Aorta (tissue), 5 donors: ENCODE results near the gene MAPKAPK3. TPM values are rescaled to one million over a fixed set of nuclear protein-coding genes. Genes with fewer than 3 reads are reported as not detected.
A peak's percentile ranks its signal among the peaks of the same experiment; 100 is the strongest.
"Not testable (repeated sequence)": the region's sequence is repeated elsewhere in the genome, so short reads cannot be mapped to it uniquely, and the experiment has no call there.

Experiments
- ATAC-seq: fragments of 200-7000 bp; cut with Tn5 transposase; one replicate; pipeline ENCODE4 v1.9.1; 2022; ENCODE audit warnings: moderate library complexity; ENCODE audit not compliant: low FRiP score
- DNase-seq, 2 donors: peaks; one replicate each; pipeline ENCODE4 v3.0.0-alpha.2; 2020
- H3K27ac ChIP-seq, 2 donors: one replicate each; pipeline ENCODE4 v1.5.1; 2013; ENCODE audit warnings: low read length in 2 of 2, mild to moderate bottlenecking in 2 of 2, moderate library complexity in 2 of 2, control low read depth in 1 of 2, inconsistent platforms in 1 of 2, low read depth in 1 of 2
- H3K27me3 ChIP-seq, 2 donors: one replicate each; pipeline ENCODE4 v1.6.1; 2013; ENCODE audit warnings: control low read depth in 1 of 2, low read length in 1 of 2, mild to moderate bottlenecking in 1 of 2, moderate library complexity in 1 of 2; ENCODE audit not compliant: insufficient read depth in 2 of 2, control insufficient read depth in 1 of 2
- H3K36me3 ChIP-seq, 2 donors: one replicate each; pipeline ENCODE4 v1.6.1; 2013; ENCODE audit warnings: control low read depth in 1 of 2, low read length in 1 of 2, mild to moderate bottlenecking in 1 of 2; ENCODE audit not compliant: insufficient read depth in 2 of 2, control insufficient read depth in 1 of 2
- H3K4me1 ChIP-seq, 2 donors: one replicate each; pipeline ENCODE4 v1.6.1; 2013; ENCODE audit warnings: low read length in 2 of 2, control low read depth in 1 of 2, mild to moderate bottlenecking in 1 of 2, moderate library complexity in 1 of 2; ENCODE audit not compliant: insufficient read depth in 2 of 2, control insufficient read depth in 1 of 2
- H3K4me3 ChIP-seq, 2 donors: one replicate each; pipeline ENCODE4 v1.5.1; 2013; ENCODE audit warnings: low read length in 2 of 2, control low read depth in 1 of 2, mild to moderate bottlenecking in 1 of 2
- H3K9me3 ChIP-seq: one replicate; pipeline ENCODE4 v1.6.1; 2013; ENCODE audit warnings: mild to moderate bottlenecking, low read length; ENCODE audit not compliant: control insufficient read depth
- WGBS, 2 donors: extraction: QIAGEN DNeasy Blood & Tissue Kit; methylation state at CpG; one replicate each; pipeline ENCODE4 v1.1.7; 2013; 5-methylcytosine and 5-hydroxymethylcytosine counted together
- intact Hi-C, 2 donors: fragments of 100-400 bp; cut with DNase I; formaldehyde crosslinking; loops; one replicate each; pipeline versions ENCODE4 v1.14.2 to v1.15.0; 2022
- polyA plus RNA-seq, 2 donors: library from polyadenylated mRNA; stranded (reverse); fragments of 200-250 nt; gene quantifications; one replicate each; pipeline ENCODE4 v1.2.3, GENCODE V29; 2013
- total RNA-seq, 2 donors: library from RNA; stranded (reverse); fragmentation: NEBNext Ultra II Directional; extraction: Animal tissue kit (Norgen Biotek cat#: 25700); gene quantifications; one replicate each; pipeline ENCODE4 v1.2.1, GENCODE V29; 2021
- donor health status: healthy with polysubstance abuse.
- donor health status: Bipolar disorder and iron deficiency.
- donor health status: DM: no; HTN: no; CAD: no.
- donor health status: DM: no; HTN: no; CAD: no.
- donor health status: DM: yes; HTN: yes; CAD: no.

Gene MAPKAPK3
- total and polyA plus RNA-seq, 4 donors: 13.0 to 24.8 (median 21.0) TPM

GRCh38 chr3:50673931-50674330 lies 57.0 kb downstream of the MAPKAPK3 start:
- DNase-seq: no peak
- no peaks in the 10 kb centered on the region for H3K27me3 ChIP-seq
- ATAC-seq: peak; percentile 19
- intact Hi-C loops: no loop called here
- WGBS, 2 donors: 35% methylated on average over 3 of the region's 3 CpGs
- H3K4me3 ChIP-seq: no peak overlapping the region
- H3K9me3 ChIP-seq: no peaks in the 10 kb centered on the region
- no peak overlapping the region for H3K27ac ChIP-seq
- no peaks in the 10 kb centered on the region for H3K4me1 ChIP-seq
- H3K36me3 ChIP-seq: no peaks in the 10 kb centered on the region

- DNase-seq (peak; percentile 64 to 85), ATAC-seq (peak; percentile 85)
- Histone ChIP-seq H3K4me1 (no peaks in the 10 kb centered on the region), H3K27me3 (no peaks in the 10 kb centered on the region), H3K4me3 (peak within 1 kb of the TSS; percentile 19 to 82), H3K36me3 (no peaks in the 10 kb centered on the region), H3K9me3 (no peaks in the 10 kb centered on the region), H3K27ac (no peak within 1 kb of the TSS)
- intact Hi-C loops: no loop called here
- WGBS, 2 donors: 3 to 4% methylated on average over 64 to 89 of the region's 89 CpGs
Observed at GRCh38 chr3:50674349-50675178, 57.6 kb downstream of the MAPKAPK3 start, which contains the start of gene DOCK3. TSS of gene DOCK3 (plus strand) at chr3:50674927. CDS start at chr3:50675264, 337 bp downstream.

GRCh38 chr3:50675179-50676030 lies 58.5 kb downstream of the MAPKAPK3 start:
- no peaks in the 10 kb centered on the region for H3K9me3 ChIP-seq
- no peaks in the 10 kb centered on the region for H3K27me3 ChIP-seq
- ATAC-seq: peak; percentile 28
- WGBS, 2 donors: 3% methylated on average over 44 to 65 of the region's 65 CpGs
- peak; percentile 50 to 77 for DNase-seq
- no peaks in the 10 kb centered on the region for H3K36me3 ChIP-seq
- no peak overlapping the region for H3K27ac ChIP-seq
- H3K4me1 ChIP-seq: no peaks in the 10 kb centered on the region
- intact Hi-C loops: no loop called here
- peak overlapping the region; percentile 19 to 82 for H3K4me3 ChIP-seq

- Histone ChIP-seq H3K27ac (no peak overlapping the region), H3K4me1 (no peaks in the 10 kb centered on the region), H3K9me3 (no peaks in the 10 kb centered on the region), H3K4me3 (no peak overlapping the region), H3K36me3 (no peaks in the 10 kb centered on the region), H3K27me3 (no peaks in the 10 kb centered on the region)
- 74 to 78% methylated on average over 7 of the region's 7 CpGs for WGBS, 2 donors
- DNase-seq (no peak), ATAC-seq (no peak)
- intact Hi-C loops: no loop called here
Observed at GRCh38 chr3:50676031-50676705, 59.2 kb downstream of the MAPKAPK3 start.

- Histone ChIP-seq H3K4me1 (no peaks in the 10 kb centered on the region), H3K9me3 (no peaks in the 10 kb centered on the region), H3K36me3 (no peaks in the 10 kb centered on the region), H3K27me3 (no peaks in the 10 kb centered on the region), H3K27ac (no peak overlapping the region), H3K4me3 (no peak overlapping the region)
- DNase-seq (no peak), ATAC-seq (no peak)
- intact Hi-C loops: no loop called here
- WGBS, 2 donors: 64 to 71% methylated on average over 7 of the region's 7 CpGs
Observed at GRCh38 chr3:50687127-50687751, 70.3 kb downstream of the MAPKAPK3 start.

- Histone ChIP-seq H3K27me3 (no peaks in the 10 kb centered on the region), H3K9me3 (no peaks in the 10 kb centered on the region), H3K4me1 (no peaks in the 10 kb centered on the region), H3K36me3 (no peaks in the 10 kb centered on the region), H3K27ac (no peak overlapping the region), H3K4me3 (no peak overlapping the region)
- DNase-seq (no peak), ATAC-seq (no peak)
- intact Hi-C loops: no loop called here
- 69 to 71% methylated on average over 2 of the region's 2 CpGs for WGBS, 2 donors
Observed at GRCh38 chr3:50687916-50688315, 71.0 kb downstream of the MAPKAPK3 start.

GRCh38 chr3:50688602-50689001 lies 71.7 kb downstream of the MAPKAPK3 start:
- H3K27me3 ChIP-seq, intact Hi-C loops, H3K36me3 ChIP-seq, ATAC-seq, H3K4me1 ChIP-seq, H3K27ac ChIP-seq, DNase-seq, H3K4me3 ChIP-seq, H3K9me3 ChIP-seq: not testable (repeated sequence)
- WGBS, 2 donors: 86 to 90% methylated on average over 4 of the region's 4 CpGs

- ATAC-seq (no peak), DNase-seq (no peak)
- Histone ChIP-seq H3K4me1 (no peaks in the 10 kb centered on the region), H3K36me3 (no peaks in the 10 kb centered on the region), H3K4me3 (no peak overlapping the region), H3K27me3 (no peaks in the 10 kb centered on the region), H3K9me3 (no peaks in the 10 kb centered on the region), H3K27ac (no peak overlapping the region)
- 37 to 47% methylated on average over 6 of the region's 6 CpGs for WGBS, 2 donors
- intact Hi-C loops: no loop called here
Observed at GRCh38 chr3:50689558-50689957, 72.6 kb downstream of the MAPKAPK3 start.
